CD4-positive, alpha-beta T cell (primary cell): ENCODE data around the gene SPPL2A. TPM values are rescaled to one million over a fixed set of nuclear protein-coding genes. Genes with fewer than 3 reads are reported as not detected.

Experiments
- ATAC-seq: fragments of 200-7000 bp; cut with Tn5 transposase; one replicate; pipeline ENCODE4 v1.10.0; 2022; ENCODE audit warnings: mild to moderate bottlenecking; ENCODE audit not compliant: poor library complexity
- CTCF ChIA-PET: fragments of 350-600 bp; sonication (Branson Sonifier 250); formaldehyde crosslinking; loops from one replicate; lab custom pipeline; 2021; ENCODE audit warnings: antibody characterized with exemption, inconsistent platforms; lab: Charles Lee
- POLR2A ChIA-PET: fragments of 350-600 bp; sonication (Branson Sonifier 250); formaldehyde crosslinking; loops from one replicate; lab custom pipeline; 2021; ENCODE audit warnings: antibody characterized with exemption, inconsistent platforms; lab: Charles Lee
- DNase-seq, 14 experiments: peaks; one replicate each; pipeline ENCODE4 v3.0.0-alpha.2; 2013 to 2020; ENCODE audit warnings: mixed read lengths in 2 of 14
- H3K27ac ChIP-seq, 2 donors: one replicate each; pipeline versions ENCODE4 v1.5.1 to v1.7.0; 2013; ENCODE audit warnings: low read length in 2 of 2, low read depth in 1 of 2, mild to moderate bottlenecking in 1 of 2
- H3K27me3 ChIP-seq, 2 experiments: 1 replicate in 1 of 2; 2 replicates in 1 of 2; pipeline versions ENCODE4 v1.6.1 to v1.7.0; 2013; ENCODE audit warnings: low read length in 2 of 2, control low read depth in 1 of 2, mild to moderate bottlenecking in 1 of 2, moderate library complexity in 1 of 2; ENCODE audit not compliant: insufficient read depth in 2 of 2, control insufficient read depth in 1 of 2
- H3K36me3 ChIP-seq: one replicate; pipeline ENCODE4 v1.6.1; 2013; ENCODE audit warnings: low read length, control low read depth; ENCODE audit not compliant: insufficient read depth
- H3K4me1 ChIP-seq: one replicate; pipeline ENCODE4 v1.6.1; 2013; ENCODE audit warnings: low read length, control low read depth; ENCODE audit not compliant: insufficient read depth
- H3K4me3 ChIP-seq: one replicate; pipeline ENCODE4 v1.5.1; 2013; ENCODE audit warnings: mild to moderate bottlenecking, low read length, moderate library complexity
- H3K9me3 ChIP-seq, 2 experiments: 1 replicate in 1 of 2; 2 replicates in 1 of 2; pipeline versions ENCODE4 v1.6.1 to v1.7.0; 2013; ENCODE audit warnings: low read length in 2 of 2, mild to moderate bottlenecking in 2 of 2, control low read depth in 1 of 2, moderate library complexity in 1 of 2; ENCODE audit not compliant: control insufficient read depth in 1 of 2, insufficient read depth in 1 of 2
- H3K27ac Mint-ChIP-seq: one replicate; pipeline ENCODE4 v1.8.0; 2020; ENCODE audit warnings: mixed read lengths
- H3K27me3 Mint-ChIP-seq: one replicate; pipeline ENCODE4 v1.8.0; 2021; ENCODE audit warnings: mixed read lengths
- H3K36me3 Mint-ChIP-seq: one replicate; pipeline ENCODE4 v1.8.0; 2021; ENCODE audit warnings: low read depth, mixed read lengths
- H3K4me1 Mint-ChIP-seq: one replicate; pipeline ENCODE4 v1.8.0; 2021; ENCODE audit warnings: low read depth, mixed read lengths
- H3K4me3 Mint-ChIP-seq: one replicate; pipeline ENCODE4 v1.8.0; 2020; ENCODE audit warnings: mild to moderate bottlenecking, mixed read lengths
- H3K9me3 Mint-ChIP-seq: one replicate; pipeline ENCODE4 v1.8.0; 2020; ENCODE audit warnings: mixed read lengths
- CTCF ChIP-seq: fragments of 200-600 bp; IDR thresholded peaks from one replicate; pipeline ENCODE4 v1.8.0; 2022; ENCODE audit warnings: antibody characterized with exemption, mild to moderate bottlenecking
- intact Hi-C, 2 experiments: fragments of 100-400 bp; cut with DNase I in 1 of 2; cut with micrococcal nuclease in 1 of 2; formaldehyde crosslinking; loops; one replicate each; pipeline versions ENCODE4 v1.15.1 to v1.9.0; 2023 to 2025; cut with DNase I, micrococcal nuclease
- total RNA-seq, 174 experiments: library from RNA in 2 of 174; stranded (reverse) in 2 of 174; gene quantifications; one replicate each; pipeline ENCODE4 v1.2.3 and lab custom pipeline; 2021 to 2026

The SPPL2A gene
- total RNA-seq, 2 experiments from 2014 or later: 26.6 to 30.7 TPM

GRCh38 chr15:50675535-50676144 is 89.9 kb downstream of the SPPL2A start:
- no peak overlapping the region for H3K4me3 Mint-ChIP-seq
- POLR2A ChIA-PET: interaction anchor here (0.6 to 1.3 kb wide), 4 partner anchors 109 to 233 kb away, joined by 3 to 4 read pairs (median 3); partner anchors contain the start of gene AP4E1
- Histone ChIP-seq H3K27ac (no peak overlapping the region), H3K27me3 (no peaks in the 10 kb centered on the region), H3K9me3 (no peaks in the 10 kb centered on the region), H3K4me3 (no peak overlapping the region), H3K36me3 (peaks cover 11% of the 10 kb centered on the region), H3K4me1 (peaks cover 21% of the 10 kb centered on the region)
- peak; percentile 93 for TF ChIP-seq CTCF
- H3K9me3 Mint-ChIP-seq: no peaks in the 10 kb centered on the region
- no peaks in the 10 kb centered on the region for H3K27me3 Mint-ChIP-seq
- peak; percentile 43 for ATAC-seq
- DNase-seq: peak in 3 of 14 experiments; percentile 49 to 60 (median 53)
- intact Hi-C loops: loop anchor here (1.0 kb wide), 3 partner anchors 201 to 233 kb away; partner anchors contain the start of gene AP4E1 (in 2 of the 2)
- peaks cover 22% of the 10 kb centered on the region for H3K4me1 Mint-ChIP-seq
- CTCF ChIA-PET: interaction anchor here (0.5 to 1.1 kb wide), 4 partner anchors 10 to 201 kb away, joined by 3 to 5 read pairs (median 4); no protein-coding TSS in a partner anchor
- H3K36me3 Mint-ChIP-seq: peaks cover 42% of the 10 kb centered on the region
- H3K27ac Mint-ChIP-seq: peak overlapping the region; percentile 59

- TF ChIP-seq CTCF: no peak
- ChIA-PET POLR2A (no interaction called here), CTCF (no interaction called here)
- no peak overlapping the region for H3K27ac ChIP-seq
- no peaks in the 10 kb centered on the region for H3K9me3 Mint-ChIP-seq
- H3K9me3 ChIP-seq: no peaks in the 10 kb centered on the region
- H3K4me1 Mint-ChIP-seq: peaks cover 30% of the 10 kb centered on the region
- no peaks in the 10 kb centered on the region for H3K27me3 ChIP-seq
- H3K27ac Mint-ChIP-seq: peak overlapping the region; percentile 20
- no peak overlapping the region for H3K4me3 ChIP-seq
- DNase-seq (no peak), ATAC-seq (no peak)
- peaks cover 53% of the 10 kb centered on the region for H3K36me3 Mint-ChIP-seq
- peaks cover 7% of the 10 kb centered on the region for H3K36me3 ChIP-seq
- H3K4me3 Mint-ChIP-seq: no peak overlapping the region
- no peaks in the 10 kb centered on the region for H3K27me3 Mint-ChIP-seq
- H3K4me1 ChIP-seq: peaks cover 2% of the 10 kb centered on the region
- intact Hi-C loops: no loop called here
These were observed 95.4 kb downstream of the SPPL2A start for GRCh38 chr15:50670115-50670514.

GRCh38 chr15:50669611-50670010 is 95.9 kb downstream of the SPPL2A start:
- Mint-ChIP-seq H3K4me1 (peaks cover 30% of the 10 kb centered on the region), H3K36me3 (peaks cover 50% of the 10 kb centered on the region), H3K4me3 (no peak overlapping the region), H3K9me3 (no peaks in the 10 kb centered on the region), H3K27ac (peak overlapping the region; percentile 20), H3K27me3 (no peaks in the 10 kb centered on the region)
- no peaks in the 10 kb centered on the region for H3K27me3 ChIP-seq
- no peak overlapping the region for H3K27ac ChIP-seq
- peaks cover 11% of the 10 kb centered on the region for H3K36me3 ChIP-seq
- ATAC-seq: no peak
- H3K4me1 ChIP-seq: no peaks in the 10 kb centered on the region
- intact Hi-C loops: no loop called here
- no peak for TF ChIP-seq CTCF
- no peaks in the 10 kb centered on the region for H3K9me3 ChIP-seq
- CTCF ChIA-PET: no interaction called here
- no peak overlapping the region for H3K4me3 ChIP-seq
- DNase-seq: no peak
- POLR2A ChIA-PET: interaction anchor here (0.6 kb wide), 1 partner anchor 331 kb away, joined by 4 read pairs; no protein-coding TSS in a partner anchor
